A549 treated with Hydrocortisone at 1 μM for 4 hours (cell line): ENCODE data around the gene ST13. TPM values are rescaled to one million over a fixed set of nuclear protein-coding genes. Genes with fewer than 3 reads are reported as not detected.

ENCODE experiments used
- total RNA-seq: library from RNA; stranded (reverse); fragments of 200-300 nt; extraction: Qiagen RNA extraction; gene quantifications from 5 replicates; pipeline ENCODE4 v1.2.3, GENCODE V29; 2022

ST13 gene
- total RNA-seq = 162 to 187 TPM (median 164 TPM) in 5 replicates

GRCh38 chr22:40856513-40857308 lies at the start of gene ST13, which contains the start of gene XPNPEP3:
TSS of gene ST13 (minus strand) at chr22:40856639. CDS start at chr22:40856540, 99 bp downstream.
TSS of gene XPNPEP3 (plus strand) at chr22:40857148. CDS start at chr22:40857182, 34 bp downstream.

GRCh38 chr22:40862013-40862412 lies 5.6 kb upstream of the ST13 start, which contains the start of gene DNAJB7:
TSS of gene DNAJB7 (minus strand) at chr22:40862113. CDS start at chr22:40861994, 119 bp downstream.

GRCh38 chr22:40818747-40819598 lies 37.5 kb downstream of the ST13 start, which contains the start of gene SLC25A17:
TSS of gene SLC25A17 (minus strand) at chr22:40819346. CDS start at chr22:40819248, 98 bp downstream.

Other genes with a start within 250 kb of the ST13 start
- 52.3 to 64.0 TPM (median 58.8 TPM) in 5 replicates for gene MRTFA, start 219.9 kb downstream of the ST13 start, total RNA-seq
- gene MCHR1, start 177.2 kb downstream of the ST13 start, total RNA-seq = not detected in 5 replicates
- 21.4 to 25.6 TPM (median 23.7 TPM) in 5 replicates for gene SLC25A17, start 37.3 kb downstream of the ST13 start, total RNA-seq
- gene XPNPEP3, start 509 bp upstream of the ST13 start, total RNA-seq = 7.8 to 11.6 TPM (median 9.2 TPM) in 5 replicates
- not detected in 5 replicates for gene DNAJB7, start 5.5 kb upstream of the ST13 start, total RNA-seq
- 43.0 to 59.4 TPM (median 57.0 TPM) in 5 replicates for gene RBX1, start 94.7 kb upstream of the ST13 start, total RNA-seq
- 15.4 to 30.1 TPM (median 19.7 TPM) in 5 replicates for gene EP300, start 236.0 kb upstream of the ST13 start, total RNA-seq